DOHH2 (cell line): ENCODE results near the gene SERINC5.

Experiments
- CTCF ChIP-seq: fragments of 200-600 bp; sonication (generic); IDR thresholded peaks from one replicate; pipeline ENCODE4 v1.5.1; 2014; ENCODE audit warnings: antibody characterized with exemption, mild to moderate bottlenecking, low read depth, low read length; ENCODE audit not compliant: poor library complexity, severe bottlenecking
- EZH2phosphoT487 ChIP-seq: fragments of 200-600 bp; sonication (generic); IDR thresholded peaks from 2 replicates; pipeline ENCODE4 v1.6.1; 2017; ENCODE audit warnings: borderline replicate concordance, mild to moderate bottlenecking, antibody characterized with exemption, low read length, moderate library complexity, mixed read lengths

- TF ChIP-seq CTCF: no peak
- no peak for TF ChIP-seq EZH2phosphoT487
Measured at GRCh38 chr5:80147119-80147815, 108.6 kb downstream of the SERINC5 start.
